HT1080 (cell line): ENCODE results near the gene TRIM10. TPM values are rescaled to one million over a fixed set of nuclear protein-coding genes. Genes with fewer than 3 reads are reported as not detected.
"Not testable (repeated sequence)": the region's sequence is repeated elsewhere in the genome, so short reads cannot be mapped to it uniquely, and the experiment has no call there.

Source experiments
- DNase-seq: peaks from one replicate; pipeline ENCODE4 v3.0.0-alpha.2; 2015; ENCODE audit warnings: low read depth
- total RNA-seq: library from RNA; depleted of rRNA; stranded (reverse); fragments of >200 nt; shearing (Covaris generic); gene quantifications from 2 replicates; pipeline ENCODE4 v1.2.3, GENCODE V29; 2014

The TRIM10 gene
- total RNA-seq, 1 experiment from 2014 or later = not detected

DNA sequence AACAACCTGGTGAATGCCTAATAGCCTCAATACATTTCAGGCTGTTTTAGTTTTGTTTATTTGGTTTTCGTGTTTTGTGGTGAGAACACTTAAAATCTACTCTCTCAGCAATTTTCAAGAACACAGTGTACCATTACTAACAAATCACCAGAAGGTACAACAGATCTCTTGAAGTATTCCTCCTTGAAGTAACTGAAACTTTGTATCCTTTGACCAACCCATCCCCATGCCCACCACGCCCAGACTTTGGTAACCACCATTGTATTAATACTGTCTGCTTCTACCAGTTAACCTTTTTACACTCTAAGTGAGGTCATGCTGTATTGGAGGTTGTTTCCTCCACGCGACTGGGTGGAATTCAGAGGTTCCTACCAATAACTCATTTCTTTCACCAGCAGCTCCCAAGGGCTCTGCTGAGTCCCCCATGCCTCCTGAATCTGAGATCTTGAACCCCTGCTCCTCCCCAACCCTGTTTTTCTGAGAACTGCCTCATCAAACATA lies 30.8 kb downstream of the TRIM10 start:
- no peak for DNase-seq

DNA sequence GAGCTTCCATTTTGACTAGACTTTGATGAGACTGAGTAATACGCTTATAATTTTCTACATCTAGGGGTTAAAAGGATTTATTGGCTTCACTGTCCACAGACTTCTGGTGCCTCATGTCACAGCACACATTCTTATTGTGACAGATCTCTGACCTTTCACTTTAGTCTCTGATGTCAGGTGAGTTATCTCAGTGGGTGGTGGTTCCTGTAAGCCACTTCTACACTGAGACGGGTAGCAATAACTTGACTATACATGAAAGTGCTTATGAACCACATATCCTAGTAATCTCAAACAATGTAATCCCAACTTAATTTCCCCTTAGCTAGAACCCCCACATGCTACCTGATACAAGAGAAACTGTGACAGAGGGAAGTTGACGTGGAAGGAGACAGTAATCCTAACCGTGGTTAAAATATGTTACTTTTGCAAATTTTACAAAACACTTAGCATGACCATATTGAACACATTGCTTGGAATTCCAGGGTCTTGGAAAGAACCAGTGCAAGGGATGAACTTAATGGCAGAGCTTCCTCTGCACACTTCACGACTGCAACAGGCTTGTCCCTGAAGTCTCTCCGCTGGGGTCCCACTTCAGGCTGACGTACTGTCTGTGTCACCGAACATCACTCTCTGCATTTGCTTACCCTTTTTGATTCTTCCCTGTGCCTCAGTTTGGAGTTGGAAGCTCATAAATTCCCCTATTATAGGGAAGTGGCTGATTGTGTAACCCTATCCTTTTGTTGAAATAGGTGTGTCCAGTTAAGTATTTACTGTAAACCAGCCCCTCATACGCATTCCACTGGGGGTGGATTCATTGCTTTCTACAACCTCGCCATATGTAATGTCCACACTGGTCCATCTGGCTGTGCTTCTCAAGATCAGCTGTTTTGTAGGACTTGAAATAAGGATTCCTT lies 31.5 kb downstream of the TRIM10 start:
- no peak for DNase-seq

DNA sequence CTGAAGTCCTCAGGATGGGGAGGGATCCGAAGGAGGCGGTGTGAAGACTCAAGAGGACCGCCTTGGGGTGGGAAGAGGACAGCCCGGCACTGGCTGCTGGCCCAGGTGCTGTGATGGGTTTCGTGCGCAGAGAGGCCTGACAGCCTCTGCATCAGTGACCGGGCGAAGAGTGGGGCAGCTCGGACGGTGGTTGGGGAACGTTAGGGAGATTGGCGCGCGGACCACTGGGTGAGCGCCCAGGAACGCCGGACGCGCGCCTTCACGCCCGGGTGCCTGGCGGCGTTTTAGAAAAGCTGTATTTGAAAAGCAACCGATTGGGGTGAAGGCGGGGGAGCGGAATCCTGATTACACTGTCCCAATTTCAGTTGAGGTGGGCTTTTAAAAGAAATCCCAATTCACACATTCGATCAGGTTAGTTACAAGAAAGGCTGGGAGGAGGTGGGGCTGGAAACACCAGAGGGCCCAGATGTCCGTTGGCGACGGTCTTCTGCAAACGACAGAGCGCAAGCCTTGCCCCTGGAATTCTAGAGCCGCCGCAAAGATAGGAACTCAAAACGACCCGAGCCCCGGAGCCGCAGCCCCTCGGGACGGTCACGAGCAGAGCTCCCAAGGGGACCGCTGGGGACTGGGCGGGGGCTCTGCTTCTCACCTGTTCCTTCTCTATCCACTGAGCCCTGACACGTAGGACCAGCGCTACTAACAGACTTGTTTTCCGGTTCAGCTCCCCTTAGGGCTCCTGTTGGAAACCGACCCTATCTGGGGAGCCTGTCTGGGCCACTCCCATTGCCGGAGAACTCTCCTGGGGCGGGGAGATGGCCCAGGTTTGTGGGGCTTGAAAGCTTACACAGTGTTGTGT lies 33.5 kb downstream of the TRIM10 start:
- no peak for DNase-seq

DNA sequence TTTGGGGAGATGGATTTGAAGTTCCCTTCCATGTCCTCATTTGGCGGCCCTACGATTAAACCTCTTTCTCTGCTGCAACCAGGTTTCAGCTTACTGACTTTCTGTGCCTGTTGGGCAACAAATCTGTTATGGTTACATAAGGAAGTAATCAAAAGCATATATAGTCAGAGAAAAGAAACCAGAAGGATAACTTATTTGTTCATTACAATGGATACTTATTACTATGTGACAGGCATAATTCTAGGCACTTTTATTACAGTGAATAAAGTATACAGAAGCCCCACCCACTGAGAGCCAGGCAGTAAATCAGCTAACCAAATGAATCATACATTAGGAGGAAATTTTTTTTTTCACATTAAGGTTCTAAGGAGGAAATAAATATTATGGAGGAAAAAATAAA lies 38.5 kb downstream of the TRIM10 start:
- DNase-seq = no peak

DNA sequence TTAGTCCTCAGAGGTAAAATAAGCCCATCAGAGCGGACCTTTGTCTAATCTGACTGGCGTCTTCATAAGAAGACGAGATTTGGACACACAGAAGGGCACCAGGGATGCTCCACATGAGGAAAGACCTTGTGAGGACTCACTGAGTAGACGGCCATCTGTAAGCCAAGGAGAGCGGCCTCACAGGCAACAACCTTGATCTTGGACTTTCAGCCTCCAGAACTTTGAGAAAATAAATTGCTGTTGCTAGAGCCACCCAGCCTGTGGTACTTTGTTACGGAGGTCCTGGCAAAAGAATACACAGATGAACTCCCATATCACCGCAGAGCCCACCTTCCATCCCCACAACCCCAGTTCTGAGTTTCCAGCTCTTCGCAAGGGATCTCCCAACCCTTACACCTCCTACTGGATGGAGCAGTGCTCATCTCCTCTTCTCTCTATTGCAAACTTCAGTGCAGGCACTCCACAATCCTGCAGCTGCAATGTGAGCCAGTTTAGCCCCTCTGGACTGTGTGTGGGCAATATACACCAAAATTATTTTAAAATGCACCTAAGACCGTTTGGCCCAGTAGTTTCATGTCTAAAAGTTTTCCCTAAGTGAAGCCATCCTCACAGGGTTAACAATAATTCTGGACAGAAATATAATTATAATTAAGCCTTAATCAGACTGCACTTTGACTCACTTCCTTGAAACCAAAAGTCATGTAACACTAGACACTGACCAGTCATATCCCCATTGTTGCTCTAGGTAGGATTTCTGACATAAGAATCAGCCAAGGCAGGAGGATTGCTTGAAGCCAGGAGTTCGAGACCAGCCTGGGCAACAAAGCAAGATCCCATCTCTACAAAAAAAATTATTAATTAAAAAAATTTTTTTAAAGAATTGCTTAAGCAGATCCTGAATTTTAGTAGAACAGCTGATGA lies 39.3 kb downstream of the TRIM10 start:
- no peak for DNase-seq

DNA sequence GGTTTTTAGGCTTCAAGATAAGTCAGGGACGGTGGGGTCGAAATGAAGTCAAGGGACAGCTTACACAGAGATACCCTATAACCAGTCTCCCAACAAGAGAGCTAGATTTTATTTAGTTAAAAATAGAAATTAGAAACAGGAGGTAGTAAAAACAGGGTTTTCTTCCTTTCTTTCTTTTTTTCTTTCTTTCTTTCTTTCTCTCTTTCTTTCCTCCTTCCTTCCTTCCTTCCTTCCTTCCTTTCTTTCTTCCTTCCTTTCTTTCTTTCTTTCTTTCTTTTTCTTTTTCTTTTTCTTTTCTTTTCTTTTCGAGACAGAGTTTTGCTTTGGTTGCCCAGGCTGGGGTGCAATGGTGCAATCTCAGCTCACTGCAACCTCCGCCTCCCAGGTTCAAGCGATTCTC lies 42.3 kb downstream of the TRIM10 start:
- DNase-seq = not testable (repeated sequence)

DNA sequence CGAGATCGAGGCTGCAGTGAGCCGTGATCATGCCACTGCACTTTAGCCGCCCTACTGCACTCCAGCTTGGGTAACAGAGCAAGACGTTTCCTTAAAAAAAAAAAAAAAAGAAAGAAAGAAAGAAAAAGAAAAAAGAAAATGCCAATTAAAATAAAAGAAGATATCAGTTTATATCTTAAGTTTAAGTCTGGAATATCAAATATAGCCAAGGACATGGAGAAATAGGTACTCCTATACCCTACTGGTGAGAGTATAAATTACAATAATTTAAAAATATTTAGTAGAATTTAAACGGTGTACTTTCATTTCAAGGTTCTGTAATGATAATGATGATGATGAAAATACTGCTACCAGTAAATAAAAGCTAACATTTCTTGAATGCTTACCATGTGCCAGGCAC lies 44.3 kb downstream of the TRIM10 start:
- DNase-seq = no peak

GRCh38 chr6:30113841-30114240 lies 47.2 kb downstream of the TRIM10 start:
- no peak for DNase-seq

- no peak for DNase-seq
These were observed 47.8 kb downstream of the TRIM10 start, which contains the start of gene TRIM31 for GRCh38 chr6:30113003-30113759. TSS of gene TRIM31 (minus strand) at chr6:30113090. CDS start at chr6:30112805, 285 bp downstream.

DNA sequence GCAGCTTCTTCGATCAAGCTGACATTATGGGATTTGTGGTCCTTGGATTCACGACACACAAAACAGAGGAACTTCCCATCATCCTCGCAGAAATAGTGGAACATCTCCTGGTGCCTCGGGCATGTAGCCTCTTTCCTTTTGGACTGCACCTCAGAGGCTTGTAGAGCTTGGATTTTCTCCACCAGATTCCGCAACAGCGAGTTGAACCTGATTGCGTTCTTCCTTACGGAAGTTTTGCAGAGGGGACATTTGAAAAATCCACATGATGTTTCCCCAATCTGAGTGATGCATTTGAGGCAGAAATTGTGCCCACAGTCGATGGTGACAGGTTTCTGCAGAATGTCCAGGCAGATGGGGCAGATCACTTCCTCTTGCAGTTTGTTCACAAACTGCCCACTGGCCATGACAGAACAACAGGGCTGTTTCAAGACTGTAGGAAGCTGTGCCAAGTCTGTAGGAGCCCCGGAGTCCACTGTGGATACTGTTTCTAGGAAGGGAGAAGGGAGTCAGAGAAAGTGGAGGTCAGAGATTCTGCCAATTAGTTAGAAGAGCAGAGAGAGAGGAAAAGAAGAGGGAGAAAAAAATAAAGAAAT lies 48.5 kb downstream of the TRIM10 start:
- no peak for DNase-seq

DNA sequence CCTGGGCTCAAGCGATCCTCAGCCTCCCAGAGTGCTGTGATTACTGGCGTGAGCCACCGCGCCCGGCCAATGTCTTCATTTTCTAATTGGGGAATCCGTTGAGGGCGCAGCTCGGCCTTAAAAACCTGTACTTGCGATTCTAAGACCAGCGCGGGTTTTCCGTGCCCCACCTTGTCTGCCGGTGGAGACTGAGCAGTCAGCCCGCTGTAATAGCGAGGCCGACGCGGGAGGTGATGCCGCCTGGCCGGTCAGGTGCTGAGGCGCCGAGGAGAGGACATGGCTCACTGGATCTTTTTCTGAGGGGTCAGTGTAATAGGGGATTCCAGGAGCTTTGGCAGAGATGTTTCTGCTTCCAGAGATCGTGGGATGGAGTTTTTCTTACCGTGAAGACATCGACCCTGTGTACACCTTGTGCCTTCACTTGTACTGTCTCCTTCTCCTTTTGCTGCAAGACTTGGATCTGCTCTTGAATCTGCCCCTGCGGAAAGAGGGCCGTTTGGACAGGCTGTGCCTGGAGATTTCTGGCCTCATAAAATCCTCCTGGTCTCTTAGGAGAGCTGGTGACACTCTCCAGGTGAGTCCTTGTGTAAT lies 49.6 kb downstream of the TRIM10 start:
- no peak for DNase-seq

GRCh38 chr6:30104661-30105060 lies 56.4 kb downstream of the TRIM10 start:
- no peak for DNase-seq

DNA sequence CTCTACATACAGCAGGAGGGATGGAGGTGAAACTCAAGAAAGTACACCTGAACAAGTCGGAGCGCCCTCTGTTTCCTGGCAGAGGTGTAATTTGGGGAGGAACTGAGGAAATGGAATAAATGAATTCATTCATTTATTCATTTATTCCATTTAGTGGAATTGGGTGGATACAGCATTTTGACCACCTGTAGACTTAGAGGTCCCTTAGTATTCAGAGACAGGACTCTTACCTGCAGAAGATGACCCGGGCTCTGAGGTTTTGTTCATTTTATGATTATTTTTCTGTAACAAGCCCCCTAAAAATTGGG lies 57.2 kb downstream of the TRIM10 start:
- DNase-seq = no peak

DNA sequence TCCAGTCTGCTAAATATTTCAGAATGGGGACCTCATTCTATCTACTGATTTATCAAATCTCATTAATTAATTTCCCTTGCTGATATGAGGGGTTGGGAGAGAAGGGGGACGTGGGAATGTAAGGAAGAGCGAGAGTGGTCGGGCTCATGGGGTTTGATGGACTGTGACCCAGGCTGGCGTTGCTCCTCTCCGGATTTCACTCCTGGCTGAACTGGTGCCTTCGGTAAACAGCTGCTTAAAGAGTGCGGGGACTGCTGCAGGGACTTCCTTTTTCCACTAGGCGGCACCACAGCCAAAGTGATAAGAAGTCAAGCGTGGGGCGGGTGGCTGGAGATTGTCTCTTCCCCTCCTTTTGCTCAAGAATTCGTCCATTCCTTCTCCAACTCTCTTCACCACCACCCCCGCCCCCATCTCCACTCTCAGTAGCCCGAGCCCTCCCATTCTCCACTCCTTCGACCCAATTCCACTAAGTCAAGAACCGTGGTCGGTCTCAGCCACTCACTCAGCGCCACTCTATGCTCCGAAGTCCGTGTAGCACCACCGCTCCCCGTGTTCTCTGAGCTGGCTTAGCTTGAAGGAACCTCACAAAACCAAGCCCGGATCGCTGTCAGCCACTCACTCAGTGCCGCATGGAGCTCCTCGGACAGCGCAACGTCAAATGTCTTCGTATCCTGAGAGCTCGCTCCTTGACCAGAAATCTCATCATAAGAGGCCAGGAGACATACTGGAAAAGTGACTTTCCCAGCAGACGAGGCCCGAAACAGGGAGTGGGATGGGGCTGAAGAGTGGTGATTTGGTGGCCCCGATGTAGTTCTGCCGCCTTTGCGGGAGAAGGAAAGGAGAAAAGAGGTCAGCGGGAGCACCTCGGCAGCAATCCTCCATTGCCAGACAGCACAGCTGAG lies 57.8 kb downstream of the TRIM10 start:
- DNase-seq = peak; percentile 76

- DNase-seq = no peak
These were observed 58.5 kb downstream of the TRIM10 start for GRCh38 chr6:30102414-30102969.
